GM18526 (cell line): Measurements from ENCODE around the gene OR6C3.

ENCODE experiments used
- POLR2A ChIP-seq: IDR thresholded peaks from 3 replicates; pipeline ENCODE4 v1.6.1; 2011; ENCODE audit not compliant: insufficient read length; ENCODE audit errors: extremely low read depth

The OR6C3 gene

GRCh38 chr12:55330446-55330845 lies at the start of gene OR6C3:
Gene OR6C3, plus strand, starts transcription at chr12:55330746. Its CDS starts 955 bp downstream, at chr12:55331701.
- TF ChIP-seq POLR2A, result no peak

GRCh38 chr12:55280991-55281390 lies 49.6 kb upstream of the OR6C3 start:
- TF ChIP-seq POLR2A, result no peak

GRCh38 chr12:55289999-55290398 lies 40.5 kb upstream of the OR6C3 start:
- TF ChIP-seq POLR2A, result no peak

- TF ChIP-seq POLR2A, result no peak
Observed at GRCh38 chr12:55296469-55296868, 34.1 kb upstream of the OR6C3 start, which contains the start of gene OR6C6. Gene OR6C6, minus strand, starts transcription at chr12:55296569. Its CDS starts 1,337 bp downstream, at chr12:55295232.

- TF ChIP-seq POLR2A, result no peak
Observed at GRCh38 chr12:55314043-55314442, 16.5 kb upstream of the OR6C3 start, which contains the start of gene OR6C1. Gene OR6C1, plus strand, starts transcription at chr12:55314343. Its CDS starts 6,257 bp downstream, at chr12:55320600.

GRCh38 chr12:55320201-55320600 lies 10.3 kb upstream of the OR6C3 start:
- no peak for TF ChIP-seq POLR2A

GRCh38 chr12:55336002-55336401 lies 5.5 kb downstream of the OR6C3 start:
- TF ChIP-seq POLR2A, result no peak

GRCh38 chr12:55362675-55363074 lies 32.1 kb downstream of the OR6C3 start, which contains the start of gene OR6C75:
Gene OR6C75, plus strand, starts transcription at chr12:55362975. Its CDS starts 2,136 bp downstream, at chr12:55365111.
- no peak for TF ChIP-seq POLR2A

GRCh38 chr12:55365086-55365485 lies 34.5 kb downstream of the OR6C3 start:
- no peak for TF ChIP-seq POLR2A

- no peak for TF ChIP-seq POLR2A
Observed at GRCh38 chr12:55372521-55372920, 42.0 kb downstream of the OR6C3 start.
